Heart right ventricle (tissue), 16 donors: ENCODE data around the gene HSPA4L. TPM values are rescaled to one million over a fixed set of nuclear protein-coding genes. Genes with fewer than 3 reads are reported as not detected.

Experiments
- ATAC-seq, 8 donors: fragments of 200-7000 bp; cut with Tn5 transposase; one replicate each; pipeline ENCODE4 v1.9.1; 2020; ENCODE audit warnings: mild to moderate bottlenecking in 8 of 8, moderate library complexity in 8 of 8, moderate number of reproducible peaks in 1 of 8
- DNase-seq, 2 donors: peaks; one replicate each; pipeline ENCODE4 v3.0.0-alpha.2; 2020
- H3K27ac ChIP-seq, 10 donors: fragments of 200-600 bp; sonication (generic) in 2 of 10; one replicate each; pipeline versions ENCODE4 v1.5.0 to v1.8.0; 2020 to 2022; ENCODE audit warnings: mild to moderate bottlenecking in 3 of 10
- H3K27me3 ChIP-seq, 7 donors: fragments of 200-600 bp; one replicate each; pipeline ENCODE4 v1.8.0; 2021 to 2022; ENCODE audit warnings: mild to moderate bottlenecking in 2 of 7
- H3K36me3 ChIP-seq, 9 donors: fragments of 200-600 bp; sonication (generic) in 1 of 9; one replicate each; pipeline versions ENCODE4 v1.5.0 to v1.8.0; 2020 to 2022; ENCODE audit warnings: mild to moderate bottlenecking in 2 of 9
- H3K4me1 ChIP-seq, 9 donors: fragments of 200-600 bp; sonication (generic) in 1 of 9; one replicate each; pipeline versions ENCODE4 v1.5.0 to v1.8.0; 2020 to 2022; ENCODE audit warnings: mild to moderate bottlenecking in 4 of 9
- H3K4me3 ChIP-seq, 10 donors: fragments of 200-600 bp; sonication (generic) in 2 of 10; one replicate each; pipeline versions ENCODE4 v1.5.0 to v1.8.0; 2020 to 2022; ENCODE audit warnings: mild to moderate bottlenecking in 7 of 10, moderate library complexity in 2 of 10
- H3K9me3 ChIP-seq, 11 donors: fragments of 200-600 bp in 10 of 11; sonication (generic) in 2 of 11; one replicate each; pipeline versions ENCODE4 v1.5.0 to v1.8.0; 2013 to 2022; ENCODE audit warnings: mild to moderate bottlenecking in 2 of 11, control low read depth in 1 of 11, moderate library complexity in 1 of 11
- WGBS, 2 donors: extraction: QIAGEN DNeasy Blood & Tissue Kit; methylation state at CpG; one replicate each; pipeline ENCODE4 v1.1.7; 2013; ENCODE audit warnings: inconsistent platforms in 1 of 2; 5-methylcytosine and 5-hydroxymethylcytosine counted together
- intact Hi-C, 10 donors: fragments of 100-400 bp; cut with DNase I; formaldehyde crosslinking; loops; one replicate each; pipeline versions ENCODE4 v1.11.1 to v1.14.2; 2022
- polyA plus RNA-seq, 2 donors: library from polyadenylated mRNA; stranded (reverse); fragments of 200-250 nt; gene quantifications; one replicate each; pipeline ENCODE4 v1.2.3, GENCODE V29; 2013
- total RNA-seq, 10 donors: library from RNA; stranded (reverse); fragmentation: NEBNext Ultra II Directional in 3 of 10; extraction: Animal tissue kit (Norgen Biotek cat#: 25700) in 3 of 10; gene quantifications; one replicate each; pipeline versions ENCODE4 v1.2.1 to v1.2.4, GENCODE V29; 2021 to 2023
- TF ChIP-seq, protein P1 (sequence below), 9 donors: fragments of 200-600 bp; sonication (generic) in 2 of 9; IDR thresholded peaks; one replicate each; pipeline versions ENCODE4 v1.5.0 to v1.8.0; 2021 to 2022; ENCODE audit warnings: antibody characterized with exemption in 9 of 9, mild to moderate bottlenecking in 5 of 9, moderate library complexity in 1 of 9
- donor health status: Arrhythmogenic right ventricular cardiomyopathy.
- donor health status: ischemic (EF 13 %, LVEDD 7.1; RV severe dilation, severe dysfunction).
- donor health status: healthy with polysubstance abuse.
- donor health status: DM: no; HTN: yes; CAD: no.
- donor health status: DM: no; HTN: no; CAD: no.
- donor health status: ischemic (EF 25% LVEDD 6.9; RV normal size, moderate dysfunction).
- donor health status: ischemic (EF 25% LVEDD 5.7; RV mildly dilated, moderate dysfunction).
- donor health status: healthy.
- donor health status: DM: yes; HTN: yes; CAD: no.
- donor health status: Ischemic cardiomyopathy.
- donor health status: ischemic (EF 35%, LVEDD 5.7; RV mildly dilated, moderate dysfunction).
- donor health status: nonischemic (EF 11% LVEDD 7.7; RV severe dilation, severe dysfunction).
- donor health status: DM: yes; HTN: yes; CAD: no.
- donor health status: PGD.
- donor health status: ischemic (EF 29% LVEDD 5.4; RV normal size, mild dysfunction).
- donor health status: nonischemic (EF 23%, LVEDD 6.1; RV moderate dilation, normal function).

Gene HSPA4L
- total and polyA plus RNA-seq, 12 donors, result 1.2 to 21.9 (median 11.1) TPM

DNA sequence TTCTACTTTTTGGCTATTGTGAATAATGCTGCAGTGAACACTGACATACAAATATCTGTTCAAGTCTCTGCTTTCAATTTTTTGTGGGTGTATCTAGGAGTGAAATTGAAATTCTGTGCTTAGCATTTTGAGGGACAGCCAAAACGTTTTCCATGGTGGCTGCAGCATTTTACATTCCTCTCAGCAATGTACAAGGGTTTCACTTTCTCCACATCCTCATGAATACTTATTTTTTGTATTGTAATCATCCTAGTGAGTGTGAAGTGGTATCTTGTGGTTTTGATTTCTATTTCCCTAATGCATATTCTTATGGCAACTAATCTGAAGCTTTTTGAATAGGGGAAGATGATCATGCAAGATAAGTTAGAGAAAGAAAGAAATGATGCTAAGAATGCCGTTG lies 40.3 kb downstream of the HSPA4L start:
- DNase-seq, result no peak
- WGBS, 2 donors, result 52 to 70% methylated on average over 2 of the region's 2 CpGs
- no peak overlapping the region for H3K4me3 ChIP-seq
- peaks cover 0 to 79% (median 9%) of the 10 kb centered on the region in 9 donors for H3K36me3 ChIP-seq
- H3K27ac ChIP-seq, result no peak overlapping the region
- no peaks in the 10 kb centered on the region for H3K4me1 ChIP-seq
- ATAC-seq, result no peak
- TF ChIP-seq, protein P1, sequence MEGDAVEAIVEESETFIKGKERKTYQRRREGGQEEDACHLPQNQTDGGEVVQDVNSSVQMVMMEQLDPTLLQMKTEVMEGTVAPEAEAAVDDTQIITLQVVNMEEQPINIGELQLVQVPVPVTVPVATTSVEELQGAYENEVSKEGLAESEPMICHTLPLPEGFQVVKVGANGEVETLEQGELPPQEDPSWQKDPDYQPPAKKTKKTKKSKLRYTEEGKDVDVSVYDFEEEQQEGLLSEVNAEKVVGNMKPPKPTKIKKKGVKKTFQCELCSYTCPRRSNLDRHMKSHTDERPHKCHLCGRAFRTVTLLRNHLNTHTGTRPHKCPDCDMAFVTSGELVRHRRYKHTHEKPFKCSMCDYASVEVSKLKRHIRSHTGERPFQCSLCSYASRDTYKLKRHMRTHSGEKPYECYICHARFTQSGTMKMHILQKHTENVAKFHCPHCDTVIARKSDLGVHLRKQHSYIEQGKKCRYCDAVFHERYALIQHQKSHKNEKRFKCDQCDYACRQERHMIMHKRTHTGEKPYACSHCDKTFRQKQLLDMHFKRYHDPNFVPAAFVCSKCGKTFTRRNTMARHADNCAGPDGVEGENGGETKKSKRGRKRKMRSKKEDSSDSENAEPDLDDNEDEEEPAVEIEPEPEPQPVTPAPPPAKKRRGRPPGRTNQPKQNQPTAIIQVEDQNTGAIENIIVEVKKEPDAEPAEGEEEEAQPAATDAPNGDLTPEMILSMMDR (IDR thresholded peaks at IDR 0.05), result no peak
- H3K9me3 ChIP-seq, result no peaks in the 10 kb centered on the region
- H3K27me3 ChIP-seq, result no peaks in the 10 kb centered on the region
- intact Hi-C loops, result no loop called here

DNA sequence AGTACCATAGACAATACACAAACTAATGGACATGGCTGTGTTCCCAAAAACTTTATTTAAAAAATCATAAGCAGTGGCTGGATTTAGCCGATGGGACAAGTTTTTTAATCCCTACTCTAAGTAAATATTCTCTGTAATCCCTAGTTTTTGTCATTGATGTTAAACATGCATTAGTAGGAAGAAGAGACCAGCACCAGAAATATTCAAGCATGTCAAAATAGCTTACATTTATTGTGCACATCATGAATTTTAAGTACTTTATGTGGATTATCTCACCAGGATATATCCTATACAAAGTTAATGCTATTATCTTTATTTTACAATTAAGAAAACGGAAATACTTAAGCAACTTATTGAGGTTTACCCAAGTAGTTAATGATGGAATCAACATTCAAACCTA lies 46.0 kb downstream of the HSPA4L start:
- Histone ChIP-seq H3K4me1 (no peaks in the 10 kb centered on the region), H3K4me3 (no peak overlapping the region), H3K9me3 (no peaks in the 10 kb centered on the region), H3K36me3 (peaks cover 0 to 80% (median 8%) of the 10 kb centered on the region in 9 donors), H3K27ac (no peak overlapping the region), H3K27me3 (no peaks in the 10 kb centered on the region)
- intact Hi-C loops, result no loop called here
- no peak for DNase-seq
- TF ChIP-seq, protein P1 (IDR thresholded peaks at IDR 0.05), result no peak
- ATAC-seq, result no peak
- WGBS, 2 donors, result 94 to 95% methylated on average over 2 of the region's 2 CpGs

DNA sequence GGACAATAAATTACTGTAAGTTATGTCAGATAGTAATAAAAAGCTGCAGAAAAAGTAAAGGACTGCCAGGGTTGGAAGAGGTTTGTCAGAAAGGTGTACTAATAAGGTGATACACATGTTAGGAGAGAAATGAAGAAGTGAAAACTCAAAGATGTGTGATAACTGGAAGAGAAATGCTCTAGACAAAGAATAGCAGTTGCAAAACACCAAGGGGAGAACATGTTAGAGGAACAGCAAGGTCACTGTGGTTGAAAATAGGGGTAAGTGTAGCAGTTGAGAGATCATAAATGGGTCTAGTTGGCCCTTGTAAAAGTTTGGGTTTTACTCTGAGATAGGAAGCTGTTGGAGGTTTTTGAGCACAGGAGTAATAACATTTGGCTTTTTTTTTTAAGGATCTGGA lies 46.9 kb downstream of the HSPA4L start:
- Histone ChIP-seq H3K27me3 (no peaks in the 10 kb centered on the region), H3K9me3 (no peaks in the 10 kb centered on the region), H3K36me3 (peaks cover 0 to 78% (median 5%) of the 10 kb centered on the region in 9 donors), H3K4me1 (no peaks in the 10 kb centered on the region), H3K27ac (no peak overlapping the region), H3K4me3 (no peak overlapping the region)
- TF ChIP-seq, protein P1 (IDR thresholded peaks at IDR 0.05), result no peak
- ATAC-seq (no peak), DNase-seq (no peak)
- intact Hi-C loops, result no loop called here

DNA sequence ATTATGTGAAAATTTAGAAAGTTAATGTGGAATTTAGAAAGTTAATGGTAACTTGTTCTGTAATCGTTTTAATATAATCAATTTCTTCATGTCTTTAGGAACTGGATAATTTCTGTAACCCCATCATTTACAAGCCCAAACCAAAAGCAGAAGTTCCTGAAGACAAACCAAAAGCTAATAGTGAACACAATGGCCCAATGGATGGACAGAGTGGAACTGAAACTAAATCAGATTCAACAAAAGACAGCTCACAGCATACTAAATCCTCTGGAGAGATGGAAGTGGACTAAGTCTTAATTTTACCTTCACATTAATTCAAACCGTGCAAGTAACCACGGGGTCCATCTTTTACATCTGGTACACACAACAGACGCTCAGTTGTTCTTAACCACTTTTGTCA lies 50.5 kb downstream of the HSPA4L start:
- no peaks in the 10 kb centered on the region for H3K4me1 ChIP-seq
- no peak overlapping the region for H3K27ac ChIP-seq
- TF ChIP-seq, protein P1 (IDR thresholded peaks at IDR 0.05), result no peak
- no peaks in the 10 kb centered on the region for H3K27me3 ChIP-seq
- no peak for ATAC-seq
- WGBS, 2 donors, result 91 to 94% methylated on average over 4 of the region's 4 CpGs
- peaks cover 0 to 69% (median under 1%) of the 10 kb centered on the region in 9 donors for H3K36me3 ChIP-seq
- no peak overlapping the region for H3K4me3 ChIP-seq
- intact Hi-C loops, result no loop called here
- DNase-seq, result no peak
- H3K9me3 ChIP-seq, result no peaks in the 10 kb centered on the region
